Esophagus squamous epithelium (tissue), 5 donors: Measurements from ENCODE around the gene AFF3. TPM values are rescaled to one million over a fixed set of nuclear protein-coding genes. Genes with fewer than 3 reads are reported as not detected.
A peak's percentile ranks its signal among the peaks of the same experiment; 100 is the strongest.

Experiments used
- DNase-seq: peaks from one replicate; lab custom pipeline; 2025; lab: John Stamatoyannopoulos, UW
- H3K27ac ChIP-seq, 4 donors: fragments of 200-600 bp; sonication (generic); one replicate each; pipeline ENCODE4 v1.5.1; 2016 to 2019; ENCODE audit warnings: mild to moderate bottlenecking in 1 of 4
- H3K27me3 ChIP-seq, 4 donors: fragments of 200-600 bp; sonication (generic); 1 replicate in 3 of 4; 2 replicates in 1 of 4; pipeline versions ENCODE4 v1.5.1 to v1.6.0; 2017 to 2021; ENCODE audit warnings: antibody characterized with exemption in 1 of 4
- H3K36me3 ChIP-seq, 3 donors: fragments of 200-600 bp; sonication (generic); one replicate each; pipeline ENCODE4 v1.5.1; 2016 to 2019
- H3K4me1 ChIP-seq, 3 donors: fragments of 200-600 bp; sonication (generic); one replicate each; pipeline ENCODE4 v1.5.1; 2017 to 2019
- H3K4me3 ChIP-seq, 4 donors: fragments of 200-600 bp; sonication (generic); 1 replicate in 3 of 4; 2 replicates in 1 of 4; pipeline ENCODE4 v1.5.1; 2016 to 2019; ENCODE audit warnings: mild to moderate bottlenecking in 2 of 4, moderate library complexity in 1 of 4
- H3K9me3 ChIP-seq, 3 donors: fragments of 200-600 bp; sonication (generic); one replicate each; pipeline ENCODE4 v1.5.1; 2016 to 2019
- CTCF ChIP-seq, 6 experiments: fragments of 450-650 bp in 4 of 6; fragments of 200-600 bp in 2 of 6; sonication (generic) in 2 of 6; IDR thresholded peaks; one replicate each; pipeline ENCODE4 v1.5.1; 2016 to 2019; ENCODE audit warnings: antibody characterized with exemption in 6 of 6, mild to moderate bottlenecking in 4 of 6, moderate library complexity in 4 of 6
- POLR2A ChIP-seq, 4 donors: fragments of 450-650 bp; IDR thresholded peaks; one replicate each; pipeline ENCODE4 v1.6.1; 2017; ENCODE audit warnings: antibody characterized with exemption in 4 of 4, mild to moderate bottlenecking in 4 of 4, moderate library complexity in 3 of 4
- WGBS, 2 donors: methylation state at CpG; one replicate each; pipeline ENCODE4 v1.1.5; 2018; 5-methylcytosine and 5-hydroxymethylcytosine counted together
- intact Hi-C: fragments of 100-400 bp; cut with DNase I; formaldehyde crosslinking; loops from one replicate; pipeline ENCODE4 v1.15.0; 2022
- total RNA-seq, 4 donors: library from RNA; depleted of rRNA; stranded (reverse); fragments of >200 nt; gene quantifications; one replicate each; pipeline ENCODE4 v1.1.0, GENCODE V29; 2016
- donor health status: DM: yes; HTN: yes; CAD: no.

The AFF3 gene
- 1 to 10 TPM; 1.2 to 9.7 (median 3.8) TPM for total RNA-seq

GRCh38 chr2:100142393-100142792 lies at the start of gene AFF3:
Gene AFF3 (minus strand): TSS chr2:100142590. CDS start chr2:100104454, 38,136 bp downstream.
- WGBS, 2 donors, result 74 to 79% methylated on average over 10 to 11 of the region's 11 CpGs
- Histone ChIP-seq H3K27me3 (no peaks in the 10 kb centered on the region), H3K27ac (no peak within 1 kb of the TSS), H3K9me3 (no peaks in the 10 kb centered on the region), H3K36me3 (no peaks in the 10 kb centered on the region), H3K4me3 (peak within 1 kb of the TSS in 2 of 4 donors; percentile 11 to 18), H3K4me1 (no peaks in the 10 kb centered on the region)
- intact Hi-C loops, result no loop called here
- no peak for TF ChIP-seq POLR2A (IDR thresholded peaks at IDR 0.05)
- no peak for TF ChIP-seq CTCF (IDR thresholded peaks at IDR 0.05)
- DNase-seq, result peak; percentile 9

GRCh38 chr2:100189387-100189786 lies 47.0 kb upstream of the AFF3 start:
- WGBS, 2 donors, result 65 to 70% methylated on average over 6 of the region's 6 CpGs
- intact Hi-C loops, result no loop called here
- Histone ChIP-seq H3K9me3 (no peaks in the 10 kb centered on the region), H3K4me1 (peaks cover 0 to 6% (median 5%) of the 10 kb centered on the region in 3 donors), H3K27ac (no peak overlapping the region), H3K36me3 (no peaks in the 10 kb centered on the region), H3K27me3 (no peaks in the 10 kb centered on the region), H3K4me3 (no peak overlapping the region)
- no peak for DNase-seq
- TF ChIP-seq CTCF (IDR thresholded peaks at IDR 0.05) (no peak), POLR2A (IDR thresholded peaks at IDR 0.05) (no peak)

GRCh38 chr2:100188326-100188725 lies 45.9 kb upstream of the AFF3 start:
- H3K27ac ChIP-seq, result no peak overlapping the region
- no peak for TF ChIP-seq CTCF (IDR thresholded peaks at IDR 0.05)
- no peak for TF ChIP-seq POLR2A (IDR thresholded peaks at IDR 0.05)
- intact Hi-C loops, result no loop called here
- H3K27me3 ChIP-seq, result no peaks in the 10 kb centered on the region
- DNase-seq, result no peak
- WGBS, 2 donors, result 65 to 75% methylated on average over 2 of the region's 2 CpGs
- no peak overlapping the region for H3K4me3 ChIP-seq
- no peaks in the 10 kb centered on the region for H3K36me3 ChIP-seq
- H3K9me3 ChIP-seq, result no peaks in the 10 kb centered on the region
- peaks cover 0 to 5% (median 5%) of the 10 kb centered on the region in 3 donors for H3K4me1 ChIP-seq

GRCh38 chr2:100186126-100186525 lies 43.7 kb upstream of the AFF3 start:
- WGBS, 2 donors, result 71 to 89% methylated on average over 8 of the region's 8 CpGs
- intact Hi-C loops, result no loop called here
- Histone ChIP-seq H3K4me1 (no peaks in the 10 kb centered on the region), H3K27me3 (no peaks in the 10 kb centered on the region), H3K27ac (no peak overlapping the region), H3K36me3 (no peaks in the 10 kb centered on the region), H3K4me3 (no peak overlapping the region), H3K9me3 (no peaks in the 10 kb centered on the region)
- TF ChIP-seq CTCF (IDR thresholded peaks at IDR 0.05), result no peak
- no peak for TF ChIP-seq POLR2A (IDR thresholded peaks at IDR 0.05)
- DNase-seq, result no peak

- WGBS, 2 donors, result 63 to 71% methylated on average over 5 of the region's 5 CpGs
- Histone ChIP-seq H3K27ac (no peak overlapping the region), H3K36me3 (no peaks in the 10 kb centered on the region), H3K27me3 (no peaks in the 10 kb centered on the region), H3K9me3 (no peaks in the 10 kb centered on the region), H3K4me3 (no peak overlapping the region), H3K4me1 (no peaks in the 10 kb centered on the region)
- intact Hi-C loops, result no loop called here
- TF ChIP-seq CTCF (IDR thresholded peaks at IDR 0.05) (no peak), POLR2A (IDR thresholded peaks at IDR 0.05) (no peak)
- DNase-seq, result no peak
These were observed 43.1 kb upstream of the AFF3 start for GRCh38 chr2:100185516-100185915.
